ENCODE results near the gene ERCC4. TPM values are rescaled to one million over a fixed set of nuclear protein-coding genes. Genes with fewer than 3 reads are reported as not detected.
A peak's percentile ranks its signal among the peaks of the same experiment; 100 is the strongest.

Gene ERCC4
- total and polyA plus RNA-seq, 2 of the 8 experiments (the other 6 are each of a cell fraction or from before 2014, with no cell fraction given) = 1.6 to 13.2 TPM

DNA sequence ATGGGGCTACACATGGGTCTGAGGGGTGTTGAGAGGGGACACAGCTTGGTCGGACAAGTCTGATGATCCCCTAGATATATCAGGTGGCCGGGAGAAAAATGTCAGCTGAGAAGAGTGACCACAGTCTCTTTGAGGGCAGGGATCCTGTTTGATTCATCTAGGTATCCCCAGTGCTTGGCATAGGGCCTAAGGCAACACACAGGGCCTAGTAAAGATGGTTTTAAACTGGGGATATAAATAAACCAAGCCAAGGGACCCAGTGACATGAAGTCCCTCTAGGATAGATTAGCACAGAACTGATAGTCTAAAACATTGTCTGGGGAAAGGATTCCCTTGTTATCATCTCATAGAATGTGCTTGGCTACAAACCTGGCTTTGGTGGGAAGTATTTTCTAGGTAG lies 1.4 kb downstream of the ERCC4 start:
- no peaks in the 10 kb centered on the region; a peak in 1 of 7 replicates for H3K27me3 ChIP-seq (replicated peaks in 1 of 4; ENCODE audit: control insufficient read depth in 3 of 4, extremely low read depth in 1 of 4, insufficient read depth in 3 of 4, low read length in 3 of 4)
- no peaks in the 10 kb centered on the region for H3K9me3 ChIP-seq (ENCODE audit: insufficient read depth in 2 of 2, low read depth in 1 of 2, low read length in 1 of 2)
- H2AFZ ChIP-seq (ENCODE audit: low read length) = no peak overlapping the region
- no peak overlapping the region for H3K27ac ChIP-seq (ENCODE audit: low read depth, low read length)
- no peak overlapping the region for H2BK120ac ChIP-seq (replicated peaks; ENCODE audit: low read depth, low read length)
- no peak overlapping the region for H2BK20ac ChIP-seq (ENCODE audit: low read length)
- no peak for DNase-seq (ENCODE audit: low read depth in 1 of 2, low spot score in 2 of 2)
- no peak overlapping the region for H4K5ac ChIP-seq (ENCODE audit: insufficient read length, low read depth, low read length)
- peak overlapping the region in 1 of 4 experiments; percentile 89; a peak in 1 of 8 replicates for H3K4me3 ChIP-seq (ENCODE audit: extremely low read depth in 1 of 4, insufficient read depth in 2 of 4, low read depth in 3 of 4, low read length in 4 of 4)
- no peak overlapping the region for H3K4ac ChIP-seq (replicated peaks; ENCODE audit: insufficient read length, low read depth, low read length)
- H3K23ac ChIP-seq (ENCODE audit: insufficient read length) = no peak overlapping the region
- H3K9ac ChIP-seq (replicated peaks in 1 of 4; ENCODE audit: extremely low read depth in 1 of 4, low read depth in 3 of 4, low read length in 3 of 4) = no peak overlapping the region; a peak in 1 of 7 replicates
- H4K8ac ChIP-seq (ENCODE audit: extremely low read depth, insufficient read depth, low read length) = no peak overlapping the region
- H3K23me2 ChIP-seq (ENCODE audit: low read depth, low read length) = peaks cover 4% of the 10 kb centered on the region; the same call in 1 of the 2 replicates
- H3K79me2 ChIP-seq (ENCODE audit: control insufficient read depth in 1 of 2, insufficient read depth in 2 of 2, low read length in 2 of 2) = no peaks in the 10 kb centered on the region
- peaks cover 0 to 7% (median 0%) of the 10 kb centered on the region in 4 experiments; a peak in 3 of 8 replicates for H3K36me3 ChIP-seq (ENCODE audit: control insufficient read depth in 2 of 4, insufficient read depth in 4 of 4, low read length in 3 of 4)
- H2BK12ac ChIP-seq (ENCODE audit: low read depth, low read length) = no peak overlapping the region
- H3K4me1 ChIP-seq (replicated peaks in 1 of 4; ENCODE audit: control insufficient read depth in 3 of 4, insufficient read depth in 4 of 4, low read length in 3 of 4) = peaks cover 0 to 7% (median 3%) of the 10 kb centered on the region in 4 experiments; a peak in 4 of 7 replicates
- ChIA-PET POLR2A (ENCODE audit: partially characterized antibody) (interaction anchor here (0.6 kb wide), 1 partner anchor 709 kb away, joined by 3 read pairs; the partner anchor contains the start of gene PARN), CTCF (ENCODE audit: partially characterized antibody) (interaction anchor here (0.6 to 2.4 kb wide), 2 partner anchors 260 to 368 kb away, joined by 3 to 6 read pairs; no protein-coding TSS in a partner anchor)
- H3K4me2 ChIP-seq (ENCODE audit: insufficient read depth in 1 of 2, low read depth in 2 of 2, low read length in 2 of 2) = peak overlapping the region; percentile 76 to 86; a peak in 1 of 4 replicates
- no peak for FAIRE-seq
- no peak overlapping the region for H3K56ac ChIP-seq (replicated peaks; ENCODE audit: insufficient read length, low read depth, low read length)
- no peak for TF ChIP-seq ZNF274 (IDR thresholded peaks at IDR 0.05; ENCODE audit: borderline replicate concordance, extremely low read depth, low read length)
- TF ChIP-seq FOSL1 (IDR thresholded peaks at IDR 0.05; ENCODE audit: insufficient read depth, low read depth, low read length) = no peak
- no peak for TF ChIP-seq RXRA (IDR thresholded peaks at IDR 0.05; ENCODE audit: insufficient read depth, low read depth, low read length)
- TF ChIP-seq SIN3A (conservative IDR thresholded peaks at IDR 0.05 in 1 of 2, IDR thresholded peaks at IDR 0.05 in 1 of 2; ENCODE audit: low read depth in 1 of 2, low read length in 2 of 2) = no peak
- TF ChIP-seq HDAC2 (IDR thresholded peaks at IDR 0.05; ENCODE audit: borderline replicate concordance in 1 of 2, low read depth in 2 of 2, low read length in 2 of 2) = no peak
- no peak for TF ChIP-seq RFX5 (IDR thresholded peaks at IDR 0.05; ENCODE audit: borderline replicate concordance, low read depth, low read length)
- no peaks in the 10 kb centered on the region for H3K79me1 ChIP-seq (ENCODE audit: low read depth, low read length)
- 85% methylated on average over 2 of the region's 2 CpGs; no CpG with 5 or more reads in 1 of the 2 experiments for WGBS, 2 experiments (ENCODE audit: extremely low coverage in 1 of 2, insufficient coverage in 1 of 2, insufficient read length in 1 of 2, insufficient replicate concordance in 2 of 2, low coverage in 1 of 2, low lambda C conversion rate in 2 of 2, missing lambda C conversion rate in 1 of 2)
- H4K91ac ChIP-seq (replicated peaks; ENCODE audit: insufficient read length, low read length) = no peak overlapping the region
- H2BK5ac ChIP-seq (ENCODE audit: low read depth, low read length) = no peak overlapping the region
- no peak overlapping the region for H2BK15ac ChIP-seq (ENCODE audit: low read length)
- no peak overlapping the region for H3K18ac ChIP-seq (ENCODE audit: extremely low read depth, low read length)
- no peak overlapping the region for H3K14ac ChIP-seq (ENCODE audit: insufficient read length)
- H2AK5ac ChIP-seq (ENCODE audit: low read depth, low read length) = no peak overlapping the region
- H4K20me1 ChIP-seq (replicated peaks in 1 of 2; ENCODE audit: control insufficient read depth in 1 of 2, insufficient read depth in 2 of 2, low read length in 2 of 2) = no peaks in the 10 kb centered on the region
